HuH-7 (cell line): ENCODE results near the gene CAMKMT.

Experiments
- DNase-seq: peaks from one replicate; pipeline ENCODE4 v3.0.0; 2011; ENCODE audit warnings: low spot score

The CAMKMT gene

GRCh38 chr2:44772669-44773378 is 411.1 kb downstream of the CAMKMT start:
- no peak for DNase-seq

DNA sequence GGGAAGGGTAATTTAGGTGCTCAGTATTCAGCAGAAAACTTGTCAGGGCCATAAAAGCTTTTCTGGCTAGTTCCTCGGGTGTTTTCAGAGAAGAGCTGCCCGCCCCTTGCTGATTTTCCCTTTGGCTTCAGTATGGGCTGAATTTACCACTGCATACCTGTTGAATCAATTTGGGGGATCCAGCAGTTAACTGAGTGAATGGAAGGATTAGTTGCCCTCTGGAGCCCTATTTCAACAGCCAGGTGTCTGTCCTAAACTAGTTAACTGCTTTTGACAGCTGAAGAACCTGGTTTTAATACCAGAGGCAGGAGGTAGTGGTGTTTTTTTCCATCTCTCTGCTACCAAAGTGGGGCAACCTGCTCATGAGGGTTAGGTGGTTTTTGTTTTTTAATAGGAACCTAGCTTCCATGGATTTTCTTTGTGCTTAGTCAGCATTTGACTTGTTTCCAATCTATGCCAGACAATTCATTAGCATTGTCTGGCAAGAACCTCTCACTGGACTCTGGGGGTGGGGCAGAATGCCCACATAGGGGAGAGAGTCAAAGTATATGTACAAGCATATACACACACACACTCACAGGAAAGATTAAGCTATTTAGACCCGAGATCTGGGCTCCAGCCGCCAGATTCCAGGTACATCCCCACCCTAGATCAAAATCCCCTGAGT is 413.2 kb downstream of the CAMKMT start:
- no peak for DNase-seq

- DNase-seq = no peak
Observed at GRCh38 chr2:44777036-44777435, 415.3 kb downstream of the CAMKMT start.

DNA sequence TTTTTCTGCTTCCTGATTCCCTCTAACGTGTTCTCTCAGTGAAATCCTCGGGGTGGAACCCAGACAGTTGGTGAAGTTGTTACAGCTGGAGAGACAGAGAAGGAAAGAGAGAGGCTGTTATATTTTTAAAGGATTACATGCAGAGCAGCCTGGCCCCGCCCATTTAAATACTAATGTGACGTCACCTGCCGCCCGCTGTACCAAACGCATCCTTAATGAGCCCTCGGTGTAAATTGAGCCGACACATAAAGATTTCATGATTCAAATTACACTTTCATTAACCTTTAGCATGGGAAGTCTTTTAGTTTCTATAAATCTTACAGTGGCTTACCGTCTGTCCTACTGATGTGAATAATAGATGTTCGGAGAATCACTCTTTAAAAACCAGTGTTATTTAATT is 415.8 kb downstream of the CAMKMT start:
- no peak for DNase-seq

DNA sequence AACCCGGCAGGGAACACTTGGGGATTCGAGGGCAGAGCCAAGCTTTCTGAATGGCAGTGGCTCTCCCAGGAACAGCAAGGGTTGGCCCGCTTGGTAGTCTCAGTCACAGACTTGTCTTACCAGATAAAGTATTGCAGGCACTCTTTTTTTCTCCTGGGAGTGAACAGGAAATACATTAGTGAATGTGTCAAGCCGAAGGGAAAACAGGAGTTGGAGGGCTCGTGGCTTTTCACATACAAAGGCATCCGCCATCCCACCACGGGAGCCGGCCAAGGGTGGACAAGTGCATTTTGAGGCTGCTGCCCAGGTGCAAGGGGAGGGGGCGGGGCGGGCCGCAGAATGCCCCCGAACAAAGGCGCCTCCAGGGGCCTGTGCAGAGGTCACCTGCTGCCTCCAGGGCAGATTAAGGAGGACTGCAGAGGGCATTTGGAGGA is 416.5 kb downstream of the CAMKMT start:
- no peak for DNase-seq

DNA sequence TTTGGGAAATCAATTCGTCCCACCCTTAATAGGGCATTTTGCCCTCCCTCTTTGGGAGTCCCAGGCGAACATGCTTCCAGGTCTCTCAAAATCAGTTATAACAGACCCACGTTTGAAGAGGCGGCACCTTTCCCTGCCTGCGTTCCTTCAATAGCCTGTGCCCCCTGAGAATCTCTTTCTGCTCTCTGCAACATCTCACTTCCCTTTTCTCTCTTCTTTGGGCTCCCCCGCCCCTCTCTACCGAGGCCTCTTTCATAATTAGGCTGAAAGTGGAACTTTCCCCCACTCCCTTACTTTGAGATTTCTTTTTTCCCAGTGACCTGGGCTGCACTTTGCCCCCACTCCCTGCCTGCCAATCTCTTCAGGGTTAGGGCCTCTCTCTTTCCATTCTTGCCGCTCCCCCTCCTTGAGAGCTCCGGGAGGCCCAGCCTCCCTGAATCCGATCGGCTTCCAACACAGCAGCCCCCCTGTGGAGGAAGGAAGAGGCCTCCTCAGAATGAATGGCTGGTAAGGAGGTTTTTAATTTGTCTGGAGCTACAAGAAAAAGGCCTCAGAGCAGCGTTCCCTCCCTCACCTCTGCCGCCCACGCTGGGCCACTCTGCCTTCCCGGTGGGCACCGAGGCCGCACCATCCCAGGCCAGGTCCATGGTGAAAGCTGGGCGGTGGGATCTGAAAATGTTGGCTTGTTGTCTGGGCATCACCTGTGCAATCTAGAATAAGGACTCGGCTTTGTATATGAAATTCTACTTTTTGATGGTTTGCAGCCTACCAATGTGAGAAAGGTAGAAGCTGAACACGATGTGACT is 417.1 kb downstream of the CAMKMT start:
- DNase-seq = no peak

GRCh38 chr2:44779793-44780192 is 418.0 kb downstream of the CAMKMT start:
- no peak for DNase-seq

- no peak for DNase-seq
Observed at GRCh38 chr2:44780406-44780805, 418.7 kb downstream of the CAMKMT start.

- DNase-seq = no peak
Observed at GRCh38 chr2:44785433-44785832, 423.7 kb downstream of the CAMKMT start.

- DNase-seq = no peak
Observed at GRCh38 chr2:44786045-44786816, 424.5 kb downstream of the CAMKMT start.

- DNase-seq = no peak
Observed at GRCh38 chr2:44786817-44787214, 425.1 kb downstream of the CAMKMT start.

GRCh38 chr2:44787663-44788062 is 425.9 kb downstream of the CAMKMT start:
- DNase-seq = no peak

GRCh38 chr2:44789446-44789845 is 427.7 kb downstream of the CAMKMT start:
- DNase-seq = no peak

DNA sequence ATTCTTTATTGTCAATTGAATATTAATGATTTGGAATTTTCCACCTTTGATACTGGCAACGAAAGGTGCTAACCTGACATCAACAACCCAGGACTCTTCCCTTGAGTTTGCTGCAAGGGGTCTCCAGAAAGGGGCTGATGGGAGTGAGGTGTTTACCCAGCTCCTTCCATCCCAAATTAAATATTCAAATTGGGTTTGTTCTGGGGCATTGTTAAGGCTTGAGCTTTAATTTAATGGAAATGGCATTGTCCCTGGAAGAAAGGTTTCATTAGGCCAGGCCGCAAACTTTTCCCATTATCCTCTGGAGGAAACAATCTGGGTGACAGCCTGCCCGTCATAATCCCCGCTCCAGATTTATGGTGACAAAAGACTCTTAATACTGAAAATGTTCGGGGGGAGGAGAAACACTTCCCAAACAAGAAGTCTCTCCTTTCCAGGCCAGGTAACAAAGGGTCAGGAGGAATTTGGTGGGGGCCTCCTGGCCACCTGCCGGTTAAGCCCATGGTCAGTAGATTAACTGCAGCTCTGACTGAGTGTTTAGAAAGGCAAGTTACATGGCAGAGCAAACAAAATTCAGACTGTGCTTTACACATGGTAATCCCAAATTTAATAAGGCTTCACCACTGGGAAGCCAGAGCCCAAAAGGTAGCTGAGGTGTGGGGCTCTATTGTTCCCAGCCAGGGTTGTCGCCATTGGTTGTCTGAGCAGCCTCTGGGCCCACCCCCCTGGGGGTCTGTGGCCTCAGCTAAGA is 428.4 kb downstream of the CAMKMT start:
- no peak for DNase-seq

GRCh38 chr2:44793322-44793870 is 431.6 kb downstream of the CAMKMT start:
- DNase-seq = no peak

- DNase-seq = no peak
Observed at GRCh38 chr2:44796771-44797170, 435.0 kb downstream of the CAMKMT start.

DNA sequence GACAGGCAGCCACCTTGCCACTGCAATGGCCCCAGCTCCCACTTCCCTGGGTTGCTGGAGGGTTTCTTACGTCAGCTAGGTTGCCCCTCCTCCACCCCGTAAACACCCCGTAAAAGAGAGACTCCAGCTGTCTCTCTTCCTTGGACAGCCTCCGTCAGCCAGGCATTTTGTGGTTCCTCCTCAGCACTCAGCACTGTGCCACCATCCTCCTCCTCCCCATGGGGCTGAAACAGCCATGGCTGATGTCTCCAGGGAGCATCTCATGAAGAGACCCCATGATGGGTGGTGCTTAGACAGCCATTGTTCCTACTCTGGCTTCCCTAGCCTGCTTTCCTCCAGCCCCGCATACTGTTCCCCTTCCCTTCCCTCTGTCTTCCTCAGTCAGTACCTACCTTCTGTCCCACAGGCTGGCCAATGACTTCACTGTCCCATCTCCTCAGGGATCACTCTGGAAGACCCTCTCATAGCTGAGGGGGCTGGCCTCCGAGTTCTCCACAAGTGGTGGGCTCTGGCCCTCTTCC is 436.5 kb downstream of the CAMKMT start:
- no peak for DNase-seq

- DNase-seq = no peak
Observed at GRCh38 chr2:44799105-44799504, 437.4 kb downstream of the CAMKMT start.

DNA sequence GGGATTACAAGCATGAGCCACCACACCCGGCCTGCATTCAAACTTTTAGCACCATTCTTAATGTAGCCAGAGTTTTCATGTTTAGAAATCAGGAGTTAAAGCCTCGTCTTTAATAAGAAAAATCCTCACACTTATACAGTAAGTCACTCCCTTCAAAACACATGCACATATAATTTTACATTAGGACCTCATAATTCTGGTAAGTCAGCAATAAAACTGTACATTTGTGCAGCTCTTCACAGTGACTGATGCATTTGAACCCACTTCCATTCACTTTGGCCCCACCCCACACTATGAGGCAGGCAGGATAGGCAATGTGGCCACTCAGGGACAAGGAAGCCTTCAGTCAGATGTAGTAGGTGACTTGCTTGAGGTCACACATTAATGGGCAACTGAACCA is 438.0 kb downstream of the CAMKMT start:
- DNase-seq = no peak

GRCh38 chr2:44801289-44801840 is 439.6 kb downstream of the CAMKMT start:
- no peak for DNase-seq
